ENCODE results near the gene C2orf15.
"Not testable (repeated sequence)": the region's sequence is repeated elsewhere in the genome, so short reads cannot be mapped to it uniquely, and the experiment has no call there.

Gene C2orf15

GRCh38 chr2:99169534-99169933 is 28.0 kb downstream of the C2orf15 start:
- no peak for FAIRE-seq

- FAIRE-seq = no peak
Observed at GRCh38 chr2:99171377-99172140, 30.1 kb downstream of the C2orf15 start.

GRCh38 chr2:99180755-99181623 is 39.5 kb downstream of the C2orf15 start, which contains the start of the genes MITD1 and MRPL30:
Gene MITD1 (minus strand): TSS chr2:99181058. CDS start chr2:99180981, 77 bp downstream.
Gene MRPL30 (plus strand): TSS chr2:99181184. CDS start chr2:99186204, 5,020 bp downstream.
- FAIRE-seq = peak; percentile 83

- no peak for FAIRE-seq
Observed at GRCh38 chr2:99181624-99182000, 40.1 kb downstream of the C2orf15 start.

DNA sequence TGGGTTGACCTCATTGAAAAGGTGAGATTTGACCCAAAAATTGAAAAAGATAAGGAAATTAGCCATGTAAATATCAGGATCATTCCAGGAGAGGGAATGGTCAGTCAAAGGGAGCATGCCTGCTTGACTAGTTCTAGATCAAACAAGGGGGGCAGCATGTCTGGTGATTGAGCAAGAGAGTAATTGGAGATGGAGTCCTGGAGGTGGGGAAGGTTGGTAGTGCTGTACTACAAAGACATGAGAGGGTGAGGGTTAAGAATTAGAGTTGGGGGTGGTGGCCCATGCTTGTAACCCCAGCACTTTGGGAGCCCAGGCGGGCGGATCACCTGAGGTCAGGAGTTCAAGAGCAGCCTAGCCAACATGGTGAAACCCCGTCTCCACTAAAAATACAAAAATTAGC is 41.5 kb downstream of the C2orf15 start:
- no peak for FAIRE-seq

GRCh38 chr2:99184811-99185210 is 43.3 kb downstream of the C2orf15 start:
- no peak for FAIRE-seq

DNA sequence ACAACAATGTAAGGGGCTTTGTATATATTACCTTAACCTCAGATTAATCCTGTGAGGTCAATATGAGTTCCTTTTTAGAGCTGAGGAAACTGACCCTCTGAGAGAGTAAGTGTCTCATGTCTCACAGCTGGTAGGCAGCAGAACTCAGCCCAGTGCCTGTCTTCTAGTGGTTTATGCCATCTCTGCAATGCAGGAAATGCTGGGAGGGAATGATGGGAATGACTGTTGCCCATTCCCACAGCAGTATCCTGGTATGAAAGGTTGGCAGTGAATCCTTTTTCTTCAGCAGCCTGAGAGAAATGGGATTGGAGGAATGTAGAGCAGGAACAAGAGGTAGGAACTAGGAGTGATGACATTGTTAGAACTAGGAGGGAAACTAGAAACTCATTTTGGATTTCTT is 45.5 kb downstream of the C2orf15 start:
- FAIRE-seq = no peak

- no peak for FAIRE-seq
Observed at GRCh38 chr2:99188357-99188756, 46.9 kb downstream of the C2orf15 start.

DNA sequence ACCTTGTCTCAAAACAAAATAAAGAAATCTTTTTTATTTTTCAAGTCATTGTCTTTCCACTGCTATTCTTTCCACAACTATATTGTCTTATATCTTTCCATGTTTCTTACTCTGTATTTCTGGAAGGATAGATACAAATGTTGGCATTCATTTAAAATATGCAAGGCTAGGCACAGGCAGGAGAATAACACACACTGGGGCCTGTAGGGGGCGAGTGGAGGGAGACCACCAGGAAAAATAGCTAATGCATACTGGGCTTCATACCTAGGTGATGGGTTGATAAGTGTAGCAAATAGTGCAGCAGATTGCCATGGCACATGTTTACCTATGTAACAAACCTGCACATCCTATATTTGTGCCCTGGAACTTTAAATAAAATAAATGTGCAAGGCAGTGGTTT is 49.0 kb downstream of the C2orf15 start:
- FAIRE-seq = no peak

- not testable (repeated sequence) for FAIRE-seq
Observed at GRCh38 chr2:99192364-99192763, 50.9 kb downstream of the C2orf15 start.

- FAIRE-seq = no peak
Observed at GRCh38 chr2:99198103-99198841, 56.8 kb downstream of the C2orf15 start.

DNA sequence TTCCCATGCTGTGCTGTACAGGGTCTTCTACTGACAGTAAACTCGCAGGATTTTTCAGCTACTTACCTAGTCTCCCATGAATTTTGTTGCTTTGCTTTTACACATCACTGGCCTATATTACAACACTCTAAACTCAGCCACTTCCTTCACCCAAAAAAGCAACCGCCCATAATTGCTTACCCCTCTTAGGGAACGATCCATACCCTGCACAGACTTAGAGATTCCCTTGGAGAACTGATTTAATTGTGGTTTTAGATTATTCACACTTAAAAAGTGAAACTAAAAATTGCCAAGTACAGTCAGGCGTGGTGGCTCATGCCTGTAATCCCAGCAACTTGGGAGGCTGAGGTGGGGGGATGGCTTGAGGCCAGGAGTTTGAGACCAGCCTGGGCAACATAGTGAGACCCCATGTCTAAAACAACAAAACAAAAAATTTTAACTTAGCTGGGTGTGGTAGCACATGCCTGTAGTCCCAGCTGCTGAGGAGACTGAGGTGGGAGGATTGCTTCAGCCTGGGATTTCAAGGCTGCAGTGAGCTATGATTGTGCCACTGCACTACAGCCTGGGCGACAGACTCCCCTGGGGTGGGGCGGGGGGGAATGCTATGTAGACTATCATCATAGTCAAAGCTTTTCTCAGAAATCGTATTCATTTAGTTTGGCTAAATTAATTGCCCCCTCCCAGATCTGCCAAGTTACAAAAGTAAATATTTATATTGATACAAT is 58.7 kb downstream of the C2orf15 start:
- no peak for FAIRE-seq
